K562 (cell line): ENCODE data around the gene CHAT. TPM values are rescaled to one million over a fixed set of nuclear protein-coding genes. Genes with fewer than 3 reads are reported as not detected.

ENCODE experiments used
- ARHGAP35 ChIP-seq: fragments of 450-650 bp; IDR thresholded peaks from 2 replicates; pipeline ENCODE4 v1.6.1; 2018; ENCODE audit not compliant: partially characterized antibody
- BHLHE40 ChIP-seq: IDR thresholded peaks from 2 replicates; pipeline ENCODE4 v1.6.1; 2011; ENCODE audit warnings: low read length, improper control_type of control experiment
- CREM ChIP-seq: IDR thresholded peaks from 2 replicates; pipeline ENCODE4 v1.6.1; 2014; ENCODE audit warnings: antibody characterized with exemption, low read depth
- DPF2 ChIP-seq: fragments of 450-650 bp; IDR thresholded peaks from 2 replicates; pipeline ENCODE4 v1.6.1; 2016
- ELK3 ChIP-seq: fragments of 450-650 bp; formaldehyde crosslinking; IDR thresholded peaks from 2 replicates; pipeline ENCODE4 v1.4.0; 2020; ENCODE audit warnings: mild to moderate bottlenecking
- MAZ ChIP-seq, 2 experiments: fragments of 450-650 bp in 1 of 2; sonication (generic) in 1 of 2; formaldehyde crosslinking; IDR thresholded peaks in 1 of 2; conservative IDR thresholded peaks in 1 of 2; 2 replicates each; pipeline versions ENCODE4 v1.4.0 to v1.5.0; 2020; ENCODE audit warnings: mild to moderate bottlenecking in 1 of 2, missing genetic modification reagents in 1 of 2
- RBFOX2 ChIP-seq: fragments of 200-400 bp; formaldehyde crosslinking; IDR thresholded peaks from 2 replicates; pipeline ENCODE4 v1.6.1; 2017; ENCODE audit warnings: low read depth, mild to moderate bottlenecking, low read length, moderate library complexity
- RBM25 ChIP-seq: fragments of 200-400 bp; formaldehyde crosslinking; IDR thresholded peaks from 2 replicates; pipeline ENCODE4 v1.6.1; 2018; ENCODE audit warnings: low read length, low read depth, moderate library complexity; ENCODE audit not compliant: severe bottlenecking
- REST ChIP-seq, 2 experiments: fragments of 450-650 bp; formaldehyde crosslinking in 1 of 2; IDR thresholded peaks; 2 replicates each; pipeline versions ENCODE4 v1.4.0 to v1.6.1; 2014 to 2020; ENCODE audit warnings: mild to moderate bottlenecking in 2 of 2, borderline replicate concordance in 1 of 2, low read depth in 1 of 2
- TFAM ChIP-seq: fragments of 250-450 bp; sonication (Bioruptor Pico); conservative IDR thresholded peaks from 2 replicates; pipeline ENCODE4 v1.5.0; 2021; ENCODE audit warnings: mild to moderate bottlenecking, moderate library complexity
- TFAP4 ChIP-seq: sonication (generic); formaldehyde crosslinking; IDR thresholded peaks from 2 replicates; pipeline ENCODE4 v1.8.0; 2022; ENCODE audit warnings: missing genetic modification reagents, mild to moderate bottlenecking, moderate library complexity, borderline replicate concordance
- THAP7 ChIP-seq: fragments of 250-450 bp; sonication (Bioruptor Pico); IDR thresholded peaks from 2 replicates; pipeline ENCODE4 v1.5.0; 2021
- ZNF830 ChIP-seq: fragments of 250-450 bp; sonication (Bioruptor Pico); IDR thresholded peaks from 2 replicates; pipeline ENCODE4 v1.5.0; 2021; ENCODE audit warnings: mild to moderate bottlenecking
- polyA plus RNA-seq, 8 experiments: library from polyadenylated mRNA; depleted of rRNA in 4 of 8; stranded (reverse) in 5 of 8; unstranded in 3 of 8; fragments of >200 nt; fragmentation: Nextera tagmentation in 2 of 8; fragmentation: Illumina TruSeq in 1 of 8; extraction: Ambion mirVana in 2 of 8; extraction: Trizol in 1 of 8; gene quantifications; 2 replicates each; pipeline versions ENCODE4 v1.2.1 to v1.2.3, GENCODE V29; 2011 to 2014; ENCODE audit warnings: inconsistent platforms in 1 of 8, missing spikeins in 1 of 8
- total RNA-seq, 7 experiments: library from RNA; depleted of rRNA in 6 of 7; stranded (reverse); fragments of >200 nt in 6 of 7; fragmentation: Illumina TruSeq in 2 of 7; extraction: Trizol in 2 of 7; gene quantifications; 2 replicates each; pipeline versions ENCODE4 v1.2.1 to v1.2.3, GENCODE V29; 2011 to 2021; ENCODE audit warnings: low replicate concordance in 1 of 7
- TF ChIP-seq, protein P1 (sequence below): fragments of 250-450 bp; sonication (Bioruptor Pico); IDR thresholded peaks from 2 replicates; pipeline ENCODE4 v1.8.0; 2022; ENCODE audit warnings: inconsistent platforms
- TF ChIP-seq, protein P2 (sequence below): sonication (generic); formaldehyde crosslinking; IDR thresholded peaks from 2 replicates; pipeline ENCODE4 v1.9.0; 2022; ENCODE audit warnings: mild to moderate bottlenecking, missing genetic modification reagents

The CHAT gene
- total and polyA plus RNA-seq, 9 of the 15 experiments (the other 6 are each of a cell fraction or from before 2014, with no cell fraction given), result not detected

GRCh38 chr10:49679480-49679893, 65.7 kb downstream of the CHAT start, which contains the start of gene C10orf53 (continued):
- TF ChIP-seq REST (IDR thresholded peaks at IDR 0.05; ENCODE audit: borderline replicate concordance) (peak; percentile 71), REST (CRISPR knock-in tag; IDR thresholded peaks at IDR 0.05; ENCODE audit: low read depth) (no peak), ZNF830 (CRISPR knock-in tag) (no peak), RBM25 (no peak), DPF2 (no peak), BHLHE40 (peak; percentile 93), TFAP4 (CRISPR knock-in tag) (peak; percentile 69; the same call in 1 of the 2 replicates), MAZ (CRISPR knock-in tag; conservative IDR thresholded peaks at IDR 0.05 in 1 of 2, IDR thresholded peaks at IDR 0.05 in 1 of 2) (peak; percentile 43 to 56; a peak in 2 of 4 replicates), ELK3 (CRISPR knock-in tag) (no peak), TFAM (no peak), ARHGAP35 (no peak), CREM (peak; percentile 18; the same call in 1 of the 2 replicates), RBFOX2 (0 out of 2 replicates have a peak, but pooled peaks have one; percentile 21), THAP7 (CRISPR knock-in tag) (no peak)
- TF ChIP-seq, protein P1, sequence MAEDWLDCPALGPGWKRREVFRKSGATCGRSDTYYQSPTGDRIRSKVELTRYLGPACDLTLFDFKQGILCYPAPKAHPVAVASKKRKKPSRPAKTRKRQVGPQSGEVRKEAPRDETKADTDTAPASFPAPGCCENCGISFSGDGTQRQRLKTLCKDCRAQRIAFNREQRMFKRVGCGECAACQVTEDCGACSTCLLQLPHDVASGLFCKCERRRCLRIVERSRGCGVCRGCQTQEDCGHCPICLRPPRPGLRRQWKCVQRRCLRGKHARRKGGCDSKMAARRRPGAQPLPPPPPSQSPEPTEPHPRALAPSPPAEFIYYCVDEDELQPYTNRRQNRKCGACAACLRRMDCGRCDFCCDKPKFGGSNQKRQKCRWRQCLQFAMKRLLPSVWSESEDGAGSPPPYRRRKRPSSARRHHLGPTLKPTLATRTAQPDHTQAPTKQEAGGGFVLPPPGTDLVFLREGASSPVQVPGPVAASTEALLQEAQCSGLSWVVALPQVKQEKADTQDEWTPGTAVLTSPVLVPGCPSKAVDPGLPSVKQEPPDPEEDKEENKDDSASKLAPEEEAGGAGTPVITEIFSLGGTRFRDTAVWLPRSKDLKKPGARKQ (CRISPR knock-in tag), result no peak
- TF ChIP-seq, protein P2, sequence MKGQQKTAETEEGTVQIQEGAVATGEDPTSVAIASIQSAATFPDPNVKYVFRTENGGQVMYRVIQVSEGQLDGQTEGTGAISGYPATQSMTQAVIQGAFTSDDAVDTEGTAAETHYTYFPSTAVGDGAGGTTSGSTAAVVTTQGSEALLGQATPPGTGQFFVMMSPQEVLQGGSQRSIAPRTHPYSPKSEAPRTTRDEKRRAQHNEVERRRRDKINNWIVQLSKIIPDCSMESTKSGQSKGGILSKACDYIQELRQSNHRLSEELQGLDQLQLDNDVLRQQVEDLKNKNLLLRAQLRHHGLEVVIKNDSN (CRISPR knock-in tag), result peak; percentile 95
